Left ventricle myocardium inferior (tissue), 1 donor: ENCODE measurements around the gene BTBD17. TPM values are rescaled to one million over a fixed set of nuclear protein-coding genes. Genes with fewer than 3 reads are reported as not detected.

Source experiments
- DNase-seq: peaks from one replicate; pipeline ENCODE4 v3.0.0-alpha.2; 2020
- H3K27ac ChIP-seq: fragments of 200-600 bp; replicated peaks from 2 replicates; pipeline ENCODE4 v1.8.0; 2021
- H3K27me3 ChIP-seq: fragments of 200-600 bp; 2 replicates; pipeline ENCODE4 v1.8.0; 2021; ENCODE audit warnings: low read depth
- H3K36me3 ChIP-seq: fragments of 200-600 bp; 2 replicates; pipeline ENCODE4 v1.8.0; 2021
- H3K4me1 ChIP-seq: fragments of 200-600 bp; 2 replicates; pipeline ENCODE4 v1.8.0; 2021
- H3K4me3 ChIP-seq: fragments of 200-600 bp; 2 replicates; pipeline ENCODE4 v1.8.0; 2021; ENCODE audit warnings: mild to moderate bottlenecking, moderate library complexity
- H3K9me3 ChIP-seq: fragments of 200-600 bp; replicated peaks from 2 replicates; pipeline ENCODE4 v1.8.0; 2021
- CTCF ChIP-seq: fragments of 200-600 bp; IDR thresholded peaks from 2 replicates; pipeline ENCODE4 v1.8.0; 2021; ENCODE audit warnings: antibody characterized with exemption, mild to moderate bottlenecking, borderline replicate concordance
- intact Hi-C: fragments of 100-400 bp; cut with micrococcal nuclease; formaldehyde crosslinking; loops from one replicate; pipeline ENCODE4 v1.11.0; 2022
- total RNA-seq: library from RNA; stranded (reverse); fragmentation: NEBNext Ultra II Directional; extraction: Animal tissue kit (Norgen Biotek cat#: 25700); gene quantifications from one replicate; pipeline ENCODE4 v1.2.1, GENCODE V29; 2021
- donor health status: DM: no; HTN: yes; CAD: no; lungs with severe emphysema.

The BTBD17 gene
- total RNA-seq, 1 donor from 2014 or later, result not detected

- Histone ChIP-seq H3K4me3 (peak overlapping the region; percentile 68), H3K9me3 (no peaks in the 10 kb centered on the region), H3K27me3 (peaks cover 6% of the 10 kb centered on the region), H3K27ac (peak overlapping the region; percentile 61), H3K36me3 (no peaks in the 10 kb centered on the region), H3K4me1 (peaks cover 21% of the 10 kb centered on the region)
- DNase-seq, result no peak
- intact Hi-C loops, result no loop called here
- no peak for TF ChIP-seq CTCF
Observed at GRCh38 chr17:74325376-74325742, 36.3 kb downstream of the BTBD17 start.

DNA sequence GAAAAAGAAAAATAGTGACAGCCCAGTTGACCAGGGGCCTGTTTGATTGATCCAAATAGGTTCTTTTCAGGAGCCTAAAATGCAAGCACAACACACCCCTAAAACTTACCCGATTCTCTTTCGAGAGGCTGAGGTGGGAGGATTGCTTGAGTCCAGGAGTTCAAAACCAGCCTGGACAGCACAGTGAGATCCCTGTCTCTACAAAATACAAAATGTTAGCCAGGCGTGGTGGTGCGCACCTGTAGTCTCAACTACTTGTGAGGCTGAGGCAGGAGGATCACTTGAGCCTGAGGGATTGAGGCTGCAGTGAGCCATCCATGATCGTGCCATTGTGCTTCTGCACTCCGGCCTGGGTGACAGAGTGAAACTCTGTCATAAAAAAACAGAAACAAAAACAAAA, 37.1 kb downstream of the BTBD17 start:
- H3K36me3 ChIP-seq, result no peaks in the 10 kb centered on the region

DNA sequence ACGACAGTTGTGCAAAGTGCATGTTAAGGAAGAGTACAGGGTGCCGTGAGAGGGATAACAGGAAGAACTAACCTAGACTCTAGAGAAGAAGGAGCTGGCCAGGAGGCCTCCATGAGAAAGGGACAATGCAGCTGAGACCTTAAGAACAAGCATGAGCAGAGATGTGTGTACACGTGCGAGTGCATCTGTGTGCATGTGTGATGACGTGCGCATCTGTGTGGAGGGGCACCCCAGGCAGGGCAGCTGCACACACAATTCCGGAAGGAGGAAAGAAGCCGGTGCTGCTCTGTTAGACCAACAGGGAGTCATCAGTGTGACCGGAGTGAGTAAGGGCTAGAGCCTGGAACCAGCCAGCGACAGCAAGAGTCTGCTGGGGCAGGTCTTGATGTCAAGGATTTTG, 43.3 kb downstream of the BTBD17 start:
- DNase-seq, result no peak
- TF ChIP-seq CTCF, result no peak
- Histone ChIP-seq H3K27me3 (no peaks in the 10 kb centered on the region), H3K27ac (no peak overlapping the region), H3K36me3 (no peaks in the 10 kb centered on the region), H3K4me1 (no peaks in the 10 kb centered on the region), H3K9me3 (no peaks in the 10 kb centered on the region), H3K4me3 (no peak overlapping the region)
- intact Hi-C loops, result no loop called here

More for the DNA sequence above, 37.1 kb downstream of the BTBD17 start:
- intact Hi-C loops, result no loop called here
- Histone ChIP-seq H3K4me1 (peaks cover 21% of the 10 kb centered on the region), H3K4me3 (no peak overlapping the region), H3K9me3 (no peaks in the 10 kb centered on the region), H3K27ac (peak overlapping the region; percentile 61), H3K27me3 (peaks cover 1% of the 10 kb centered on the region)
- DNase-seq, result no peak
- no peak for TF ChIP-seq CTCF

GRCh38 chr17:74317071-74317470, 44.6 kb downstream of the BTBD17 start:
- H3K4me1 ChIP-seq, result no peaks in the 10 kb centered on the region
- peak overlapping the region; percentile 11 for H3K4me3 ChIP-seq
- DNase-seq, result no peak
- no peak for TF ChIP-seq CTCF
- peaks cover 9% of the 10 kb centered on the region for H3K9me3 ChIP-seq
- H3K36me3 ChIP-seq, result no peaks in the 10 kb centered on the region
- no peaks in the 10 kb centered on the region for H3K27me3 ChIP-seq
- H3K27ac ChIP-seq, result peak overlapping the region; percentile 38
- intact Hi-C loops, result no loop called here

DNA sequence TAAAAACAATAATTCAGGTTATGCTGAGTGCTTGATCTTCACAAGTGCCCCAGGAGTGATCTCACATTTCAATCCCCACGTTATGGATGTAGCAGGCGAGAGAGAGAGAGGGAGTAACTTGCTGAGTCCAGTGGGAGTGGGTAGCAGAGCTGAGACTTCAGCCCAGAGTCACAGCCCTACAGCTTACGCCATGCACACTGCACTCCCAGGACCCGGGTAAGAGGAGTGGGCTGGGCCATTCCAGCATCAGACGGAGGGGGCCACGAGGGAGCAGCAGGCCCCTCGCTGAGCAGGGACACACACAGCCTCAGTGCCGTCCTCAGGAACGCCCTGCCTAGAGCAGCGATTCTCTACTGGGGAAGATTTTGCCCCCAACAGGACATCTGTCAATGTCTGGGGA, 45.4 kb downstream of the BTBD17 start:
- Histone ChIP-seq H3K4me1 (no peaks in the 10 kb centered on the region), H3K4me3 (no peak overlapping the region), H3K27ac (no peak overlapping the region), H3K9me3 (peaks cover 9% of the 10 kb centered on the region), H3K27me3 (no peaks in the 10 kb centered on the region), H3K36me3 (no peaks in the 10 kb centered on the region)
- no peak for TF ChIP-seq CTCF
- intact Hi-C loops, result no loop called here
- no peak for DNase-seq

DNA sequence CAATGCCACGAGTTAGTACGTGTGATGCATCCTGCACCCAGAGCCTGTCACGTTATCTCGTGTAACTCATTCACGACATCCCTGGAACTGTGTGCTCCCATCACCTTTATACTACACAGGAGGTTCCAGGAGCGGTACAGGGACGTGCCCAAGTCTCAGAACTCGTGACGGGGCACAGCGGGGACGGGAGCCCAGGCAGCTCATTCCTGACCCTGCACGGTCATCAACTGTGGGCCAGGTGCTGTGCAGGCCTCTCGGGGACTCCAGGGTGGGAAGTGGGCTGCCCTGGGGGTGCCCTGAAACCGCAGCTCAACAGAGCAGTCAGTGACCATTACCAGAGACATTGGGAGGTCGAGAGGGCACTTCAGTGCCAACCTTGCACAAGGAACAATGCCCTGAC, 46.8 kb downstream of the BTBD17 start:
- no peaks in the 10 kb centered on the region for H3K36me3 ChIP-seq
- DNase-seq, result no peak
- H3K4me3 ChIP-seq, result no peak overlapping the region
- H3K27ac ChIP-seq, result no peak overlapping the region
- H3K9me3 ChIP-seq, result peaks cover 9% of the 10 kb centered on the region
- no peaks in the 10 kb centered on the region for H3K27me3 ChIP-seq
- TF ChIP-seq CTCF, result no peak
- H3K4me1 ChIP-seq, result no peaks in the 10 kb centered on the region
- intact Hi-C loops, result no loop called here
